GM23338 (cell line): ENCODE data around the gene CERK. TPM values are rescaled to one million over a fixed set of nuclear protein-coding genes. Genes with fewer than 3 reads are reported as not detected.

Source experiments
- ATAC-seq: fragments of 200-7000 bp; cut with Tn5 transposase; 3 replicates; pipeline ENCODE4 v1.9.1; 2020
- DNase-seq: peaks from one replicate; pipeline ENCODE4 v3.0.0-alpha.2; 2015; ENCODE audit warnings: low spot score
- H2AFZ ChIP-seq: fragments of 200-600 bp; sonication (generic); 2 replicates; pipeline ENCODE4 v1.8.0; 2016; ENCODE audit warnings: antibody characterized with exemption, mild to moderate bottlenecking, moderate library complexity
- H3F3A ChIP-seq: fragments of 200-600 bp; sonication (generic); replicated peaks from 2 replicates; pipeline ENCODE4 v1.8.0; 2017; ENCODE audit warnings: antibody characterized with exemption, mixed run types, low read depth
- H3K27ac ChIP-seq: fragments of 200-600 bp; sonication (generic); 2 replicates; pipeline ENCODE4 v1.6.1; 2016; ENCODE audit warnings: low read depth
- H3K27me3 ChIP-seq: fragments of 200-600 bp; sonication (generic); 2 replicates; pipeline ENCODE4 v1.8.0; 2016; ENCODE audit warnings: mild to moderate bottlenecking, mixed run types, moderate library complexity; ENCODE audit not compliant: insufficient read depth
- H3K36me3 ChIP-seq: fragments of 200-600 bp; sonication (generic); 2 replicates; pipeline ENCODE4 v1.8.0; 2016; ENCODE audit warnings: mild to moderate bottlenecking; ENCODE audit not compliant: insufficient read depth
- H3K4me1 ChIP-seq: fragments of 200-600 bp; sonication (generic); 2 replicates; pipeline ENCODE4 v1.8.0; 2016; ENCODE audit warnings: mild to moderate bottlenecking, moderate library complexity; ENCODE audit not compliant: insufficient read depth
- H3K4me2 ChIP-seq: fragments of 200-600 bp; sonication (generic); 2 replicates; pipeline ENCODE4 v1.7.1; 2017; ENCODE audit warnings: mixed run types
- H3K4me3 ChIP-seq: fragments of 200-600 bp; sonication (generic); 2 replicates; pipeline ENCODE4 v1.6.1; 2016; ENCODE audit warnings: mixed run types
- H3K79me2 ChIP-seq: fragments of 200-600 bp; sonication (generic); replicated peaks from 2 replicates; pipeline ENCODE4 v1.8.0; 2017; ENCODE audit warnings: mild to moderate bottlenecking; ENCODE audit not compliant: insufficient read depth
- H3K9me2 ChIP-seq: fragments of 200-600 bp; sonication (generic); 2 replicates; pipeline ENCODE4 v1.8.0; 2017; ENCODE audit not compliant: insufficient read depth
- H4K20me1 ChIP-seq: fragments of 200-600 bp; sonication (generic); replicated peaks from 2 replicates; pipeline ENCODE4 v1.8.0; 2017; ENCODE audit warnings: mild to moderate bottlenecking; ENCODE audit not compliant: insufficient read depth
- H3K27ac Mint-ChIP-seq: 2 replicates; pipeline ENCODE4 v1.8.0; 2020; ENCODE audit warnings: inconsistent platforms, mild to moderate bottlenecking, moderate library complexity, mixed read lengths
- H3K27me3 Mint-ChIP-seq: 3 replicates; pipeline ENCODE4 v1.8.0; 2022; ENCODE audit warnings: low read depth, mild to moderate bottlenecking, moderate library complexity, mixed read lengths, inconsistent platforms; ENCODE audit not compliant: insufficient read depth, poor library complexity
- H3K36me3 Mint-ChIP-seq: 3 replicates; pipeline ENCODE4 v1.8.0; 2021; ENCODE audit warnings: low read depth, mild to moderate bottlenecking, inconsistent platforms, moderate library complexity, mixed read lengths
- H3K4me1 Mint-ChIP-seq: 3 replicates; pipeline ENCODE4 v1.8.0; 2020; ENCODE audit warnings: mild to moderate bottlenecking, inconsistent platforms, mixed read lengths
- H3K4me3 Mint-ChIP-seq: 3 replicates; pipeline ENCODE4 v1.8.0; 2021; ENCODE audit warnings: moderate library complexity, mild to moderate bottlenecking, inconsistent platforms, mixed read lengths
- H3K9me3 Mint-ChIP-seq: 3 replicates; pipeline ENCODE4 v1.8.0; 2020; ENCODE audit warnings: moderate library complexity, mild to moderate bottlenecking, inconsistent platforms, mixed read lengths
- CREB1 ChIP-seq: fragments of 250-450 bp; sonication (Bioruptor Pico); IDR thresholded peaks from 2 replicates; pipeline ENCODE4 v1.5.0; 2020; ENCODE audit warnings: low read depth, mild to moderate bottlenecking, moderate library complexity
- EZH2 ChIP-seq: fragments of 200-600 bp; sonication (generic); IDR thresholded peaks from one replicate; pipeline ENCODE4 v1.8.0; 2017; ENCODE audit warnings: antibody characterized with exemption, mild to moderate bottlenecking, low read depth; ENCODE audit not compliant: unreplicated experiment
- EZH2phosphoT487 ChIP-seq: fragments of 200-600 bp; sonication (generic); IDR thresholded peaks from one replicate; pipeline ENCODE4 v1.8.1; 2018; ENCODE audit warnings: antibody characterized with exemption; ENCODE audit not compliant: unreplicated experiment
- JUNB ChIP-seq: IDR thresholded peaks from one replicate; pipeline ENCODE4 v1.6.1; 2016; ENCODE audit warnings: antibody characterized with exemption; ENCODE audit not compliant: unreplicated experiment
- NANOG ChIP-seq: IDR thresholded peaks from 2 replicates; pipeline ENCODE4 v1.6.1; 2016; ENCODE audit warnings: antibody characterized with exemption, borderline replicate concordance
- POLR2AphosphoS5 ChIP-seq: IDR thresholded peaks from 2 replicates; pipeline ENCODE4 v1.6.1; 2016; ENCODE audit warnings: antibody characterized with exemption, low read depth
- STAT1 ChIP-seq: IDR thresholded peaks from one replicate; pipeline ENCODE4 v1.6.1; 2016; ENCODE audit warnings: antibody characterized with exemption; ENCODE audit not compliant: unreplicated experiment
- ZNF114 ChIP-seq: fragments of 250-450 bp; sonication (Bioruptor Pico); IDR thresholded peaks from 2 replicates; pipeline ENCODE4 v1.5.0; 2020; ENCODE audit warnings: mild to moderate bottlenecking, moderate library complexity
- polyA plus RNA-seq: library from polyadenylated mRNA; unstranded; fragments of >200 nt; fragmentation: Nextera tagmentation; extraction: Ambion mirVana; gene quantifications from 2 replicates; pipeline ENCODE4 v1.2.1, GENCODE V29; 2016
- total RNA-seq: library from RNA; depleted of rRNA; stranded (reverse); fragments of >200 nt; shearing (Covaris generic); gene quantifications from 2 replicates; pipeline ENCODE4 v1.2.3, GENCODE V29; 2014
- TF ChIP-seq, protein P1 (sequence below), 2 experiments: fragments of 200-600 bp in 1 of 2; sonication (generic) in 1 of 2; conservative IDR thresholded peaks; 2 replicates each; pipeline versions ENCODE4 v1.5.1 to v1.6.1; 2016 to 2017; ENCODE audit warnings: antibody characterized with exemption in 2 of 2, low read depth in 2 of 2, mild to moderate bottlenecking in 2 of 2, moderate library complexity in 1 of 2
- TF ChIP-seq, protein P2 (sequence below): IDR thresholded peaks from 2 replicates; pipeline ENCODE4 v1.6.1; 2016; ENCODE audit warnings: antibody characterized with exemption
- TF ChIP-seq, protein P3 (sequence below): IDR thresholded peaks from one replicate; pipeline ENCODE4 v1.6.1; 2018; ENCODE audit warnings: antibody characterized with exemption; ENCODE audit not compliant: unreplicated experiment
- TF ChIP-seq, protein P4 (sequence below): fragments of 250-450 bp; sonication (Bioruptor Pico); IDR thresholded peaks from 2 replicates; pipeline ENCODE4 v1.5.0; 2020; ENCODE audit warnings: mild to moderate bottlenecking, moderate library complexity

Gene CERK
- total and polyA plus RNA-seq, 2 experiments from 2014 or later: 12.7 to 62.9 TPM

DNA sequence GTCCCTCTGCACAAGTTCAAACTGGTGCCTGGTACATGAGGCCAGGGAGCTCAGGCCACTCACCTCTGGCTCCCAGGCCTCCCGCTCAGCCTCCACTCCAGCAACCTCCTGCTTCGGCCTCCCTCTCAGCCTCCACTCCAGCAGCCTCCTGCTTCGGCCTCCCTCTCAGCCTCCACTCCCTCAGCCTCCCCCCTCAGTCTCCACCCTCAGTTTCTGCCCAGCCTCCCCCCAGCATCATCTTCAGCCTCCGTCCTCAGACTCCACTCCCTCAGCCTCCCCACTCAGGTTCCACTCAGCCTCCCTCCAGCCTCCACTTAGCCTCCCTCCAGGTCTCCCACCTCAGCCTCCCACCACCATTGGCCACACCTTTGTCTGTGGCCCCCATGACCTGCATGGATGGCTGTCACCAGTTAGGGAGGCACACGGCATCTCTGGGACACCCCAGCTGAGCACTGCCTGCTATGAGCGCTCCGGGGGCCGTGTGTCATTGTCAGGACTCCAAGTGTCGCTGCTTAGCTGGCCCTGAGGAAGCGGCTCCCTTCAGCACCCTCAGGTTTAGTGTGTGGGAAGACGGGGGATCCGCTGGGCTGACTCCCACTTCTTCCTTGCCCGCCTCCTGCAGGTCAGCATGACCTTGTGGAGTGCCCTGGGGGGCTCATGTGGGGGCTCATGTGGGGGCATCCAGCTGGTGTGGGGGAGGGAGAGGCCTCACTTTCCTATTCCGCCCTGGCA, 78.8 kb downstream of the CERK start:
- Histone ChIP-seq H3K36me3 (no peaks in the 10 kb centered on the region), H3K4me2 (no peak overlapping the region), H3K4me1 (no peaks in the 10 kb centered on the region), H2AFZ (no peak overlapping the region), H3K27ac (no peak overlapping the region), H3K27me3 (no peaks in the 10 kb centered on the region), H3K4me3 (no peak overlapping the region), H4K20me1 (no peaks in the 10 kb centered on the region), H3K9me2 (no peaks in the 10 kb centered on the region), H3F3A (no peaks in the 10 kb centered on the region), H3K79me2 (no peaks in the 10 kb centered on the region)
- Mint-ChIP-seq H3K9me3 (no peaks in the 10 kb centered on the region), H3K4me3 (no peak overlapping the region), H3K4me1 (peaks cover 17% of the 10 kb centered on the region; the same call in 2 of the 3 replicates), H3K27me3 (peaks cover 12% of the 10 kb centered on the region), H3K27ac (no peak overlapping the region), H3K36me3 (no peaks in the 10 kb centered on the region)
- no peak for ATAC-seq
- no peak for TF ChIP-seq POLR2AphosphoS5
- no peak for TF ChIP-seq NANOG
- TF ChIP-seq, protein P1, sequence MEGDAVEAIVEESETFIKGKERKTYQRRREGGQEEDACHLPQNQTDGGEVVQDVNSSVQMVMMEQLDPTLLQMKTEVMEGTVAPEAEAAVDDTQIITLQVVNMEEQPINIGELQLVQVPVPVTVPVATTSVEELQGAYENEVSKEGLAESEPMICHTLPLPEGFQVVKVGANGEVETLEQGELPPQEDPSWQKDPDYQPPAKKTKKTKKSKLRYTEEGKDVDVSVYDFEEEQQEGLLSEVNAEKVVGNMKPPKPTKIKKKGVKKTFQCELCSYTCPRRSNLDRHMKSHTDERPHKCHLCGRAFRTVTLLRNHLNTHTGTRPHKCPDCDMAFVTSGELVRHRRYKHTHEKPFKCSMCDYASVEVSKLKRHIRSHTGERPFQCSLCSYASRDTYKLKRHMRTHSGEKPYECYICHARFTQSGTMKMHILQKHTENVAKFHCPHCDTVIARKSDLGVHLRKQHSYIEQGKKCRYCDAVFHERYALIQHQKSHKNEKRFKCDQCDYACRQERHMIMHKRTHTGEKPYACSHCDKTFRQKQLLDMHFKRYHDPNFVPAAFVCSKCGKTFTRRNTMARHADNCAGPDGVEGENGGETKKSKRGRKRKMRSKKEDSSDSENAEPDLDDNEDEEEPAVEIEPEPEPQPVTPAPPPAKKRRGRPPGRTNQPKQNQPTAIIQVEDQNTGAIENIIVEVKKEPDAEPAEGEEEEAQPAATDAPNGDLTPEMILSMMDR (conservative IDR thresholded peaks at IDR 0.05; ENCODE audit: low read depth in 2 of 2): no peak
- TF ChIP-seq, protein P2, sequence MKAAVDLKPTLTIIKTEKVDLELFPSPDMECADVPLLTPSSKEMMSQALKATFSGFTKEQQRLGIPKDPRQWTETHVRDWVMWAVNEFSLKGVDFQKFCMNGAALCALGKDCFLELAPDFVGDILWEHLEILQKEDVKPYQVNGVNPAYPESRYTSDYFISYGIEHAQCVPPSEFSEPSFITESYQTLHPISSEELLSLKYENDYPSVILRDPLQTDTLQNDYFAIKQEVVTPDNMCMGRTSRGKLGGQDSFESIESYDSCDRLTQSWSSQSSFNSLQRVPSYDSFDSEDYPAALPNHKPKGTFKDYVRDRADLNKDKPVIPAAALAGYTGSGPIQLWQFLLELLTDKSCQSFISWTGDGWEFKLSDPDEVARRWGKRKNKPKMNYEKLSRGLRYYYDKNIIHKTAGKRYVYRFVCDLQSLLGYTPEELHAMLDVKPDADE: no peak
- no peak for TF ChIP-seq EZH2
- no peak for TF ChIP-seq EZH2phosphoT487
- TF ChIP-seq, protein P3, sequence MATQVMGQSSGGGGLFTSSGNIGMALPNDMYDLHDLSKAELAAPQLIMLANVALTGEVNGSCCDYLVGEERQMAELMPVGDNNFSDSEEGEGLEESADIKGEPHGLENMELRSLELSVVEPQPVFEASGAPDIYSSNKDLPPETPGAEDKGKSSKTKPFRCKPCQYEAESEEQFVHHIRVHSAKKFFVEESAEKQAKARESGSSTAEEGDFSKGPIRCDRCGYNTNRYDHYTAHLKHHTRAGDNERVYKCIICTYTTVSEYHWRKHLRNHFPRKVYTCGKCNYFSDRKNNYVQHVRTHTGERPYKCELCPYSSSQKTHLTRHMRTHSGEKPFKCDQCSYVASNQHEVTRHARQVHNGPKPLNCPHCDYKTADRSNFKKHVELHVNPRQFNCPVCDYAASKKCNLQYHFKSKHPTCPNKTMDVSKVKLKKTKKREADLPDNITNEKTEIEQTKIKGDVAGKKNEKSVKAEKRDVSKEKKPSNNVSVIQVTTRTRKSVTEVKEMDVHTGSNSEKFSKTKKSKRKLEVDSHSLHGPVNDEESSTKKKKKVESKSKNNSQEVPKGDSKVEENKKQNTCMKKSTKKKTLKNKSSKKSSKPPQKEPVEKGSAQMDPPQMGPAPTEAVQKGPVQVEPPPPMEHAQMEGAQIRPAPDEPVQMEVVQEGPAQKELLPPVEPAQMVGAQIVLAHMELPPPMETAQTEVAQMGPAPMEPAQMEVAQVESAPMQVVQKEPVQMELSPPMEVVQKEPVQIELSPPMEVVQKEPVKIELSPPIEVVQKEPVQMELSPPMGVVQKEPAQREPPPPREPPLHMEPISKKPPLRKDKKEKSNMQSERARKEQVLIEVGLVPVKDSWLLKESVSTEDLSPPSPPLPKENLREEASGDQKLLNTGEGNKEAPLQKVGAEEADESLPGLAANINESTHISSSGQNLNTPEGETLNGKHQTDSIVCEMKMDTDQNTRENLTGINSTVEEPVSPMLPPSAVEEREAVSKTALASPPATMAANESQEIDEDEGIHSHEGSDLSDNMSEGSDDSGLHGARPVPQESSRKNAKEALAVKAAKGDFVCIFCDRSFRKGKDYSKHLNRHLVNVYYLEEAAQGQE: no peak
- no peak for TF ChIP-seq CREB1 (CRISPR knock-in tag)
- TF ChIP-seq STAT1: no peak
- TF ChIP-seq ZNF114 (CRISPR knock-in tag): no peak
- TF ChIP-seq JUNB: no peak
- TF ChIP-seq, protein P4, sequence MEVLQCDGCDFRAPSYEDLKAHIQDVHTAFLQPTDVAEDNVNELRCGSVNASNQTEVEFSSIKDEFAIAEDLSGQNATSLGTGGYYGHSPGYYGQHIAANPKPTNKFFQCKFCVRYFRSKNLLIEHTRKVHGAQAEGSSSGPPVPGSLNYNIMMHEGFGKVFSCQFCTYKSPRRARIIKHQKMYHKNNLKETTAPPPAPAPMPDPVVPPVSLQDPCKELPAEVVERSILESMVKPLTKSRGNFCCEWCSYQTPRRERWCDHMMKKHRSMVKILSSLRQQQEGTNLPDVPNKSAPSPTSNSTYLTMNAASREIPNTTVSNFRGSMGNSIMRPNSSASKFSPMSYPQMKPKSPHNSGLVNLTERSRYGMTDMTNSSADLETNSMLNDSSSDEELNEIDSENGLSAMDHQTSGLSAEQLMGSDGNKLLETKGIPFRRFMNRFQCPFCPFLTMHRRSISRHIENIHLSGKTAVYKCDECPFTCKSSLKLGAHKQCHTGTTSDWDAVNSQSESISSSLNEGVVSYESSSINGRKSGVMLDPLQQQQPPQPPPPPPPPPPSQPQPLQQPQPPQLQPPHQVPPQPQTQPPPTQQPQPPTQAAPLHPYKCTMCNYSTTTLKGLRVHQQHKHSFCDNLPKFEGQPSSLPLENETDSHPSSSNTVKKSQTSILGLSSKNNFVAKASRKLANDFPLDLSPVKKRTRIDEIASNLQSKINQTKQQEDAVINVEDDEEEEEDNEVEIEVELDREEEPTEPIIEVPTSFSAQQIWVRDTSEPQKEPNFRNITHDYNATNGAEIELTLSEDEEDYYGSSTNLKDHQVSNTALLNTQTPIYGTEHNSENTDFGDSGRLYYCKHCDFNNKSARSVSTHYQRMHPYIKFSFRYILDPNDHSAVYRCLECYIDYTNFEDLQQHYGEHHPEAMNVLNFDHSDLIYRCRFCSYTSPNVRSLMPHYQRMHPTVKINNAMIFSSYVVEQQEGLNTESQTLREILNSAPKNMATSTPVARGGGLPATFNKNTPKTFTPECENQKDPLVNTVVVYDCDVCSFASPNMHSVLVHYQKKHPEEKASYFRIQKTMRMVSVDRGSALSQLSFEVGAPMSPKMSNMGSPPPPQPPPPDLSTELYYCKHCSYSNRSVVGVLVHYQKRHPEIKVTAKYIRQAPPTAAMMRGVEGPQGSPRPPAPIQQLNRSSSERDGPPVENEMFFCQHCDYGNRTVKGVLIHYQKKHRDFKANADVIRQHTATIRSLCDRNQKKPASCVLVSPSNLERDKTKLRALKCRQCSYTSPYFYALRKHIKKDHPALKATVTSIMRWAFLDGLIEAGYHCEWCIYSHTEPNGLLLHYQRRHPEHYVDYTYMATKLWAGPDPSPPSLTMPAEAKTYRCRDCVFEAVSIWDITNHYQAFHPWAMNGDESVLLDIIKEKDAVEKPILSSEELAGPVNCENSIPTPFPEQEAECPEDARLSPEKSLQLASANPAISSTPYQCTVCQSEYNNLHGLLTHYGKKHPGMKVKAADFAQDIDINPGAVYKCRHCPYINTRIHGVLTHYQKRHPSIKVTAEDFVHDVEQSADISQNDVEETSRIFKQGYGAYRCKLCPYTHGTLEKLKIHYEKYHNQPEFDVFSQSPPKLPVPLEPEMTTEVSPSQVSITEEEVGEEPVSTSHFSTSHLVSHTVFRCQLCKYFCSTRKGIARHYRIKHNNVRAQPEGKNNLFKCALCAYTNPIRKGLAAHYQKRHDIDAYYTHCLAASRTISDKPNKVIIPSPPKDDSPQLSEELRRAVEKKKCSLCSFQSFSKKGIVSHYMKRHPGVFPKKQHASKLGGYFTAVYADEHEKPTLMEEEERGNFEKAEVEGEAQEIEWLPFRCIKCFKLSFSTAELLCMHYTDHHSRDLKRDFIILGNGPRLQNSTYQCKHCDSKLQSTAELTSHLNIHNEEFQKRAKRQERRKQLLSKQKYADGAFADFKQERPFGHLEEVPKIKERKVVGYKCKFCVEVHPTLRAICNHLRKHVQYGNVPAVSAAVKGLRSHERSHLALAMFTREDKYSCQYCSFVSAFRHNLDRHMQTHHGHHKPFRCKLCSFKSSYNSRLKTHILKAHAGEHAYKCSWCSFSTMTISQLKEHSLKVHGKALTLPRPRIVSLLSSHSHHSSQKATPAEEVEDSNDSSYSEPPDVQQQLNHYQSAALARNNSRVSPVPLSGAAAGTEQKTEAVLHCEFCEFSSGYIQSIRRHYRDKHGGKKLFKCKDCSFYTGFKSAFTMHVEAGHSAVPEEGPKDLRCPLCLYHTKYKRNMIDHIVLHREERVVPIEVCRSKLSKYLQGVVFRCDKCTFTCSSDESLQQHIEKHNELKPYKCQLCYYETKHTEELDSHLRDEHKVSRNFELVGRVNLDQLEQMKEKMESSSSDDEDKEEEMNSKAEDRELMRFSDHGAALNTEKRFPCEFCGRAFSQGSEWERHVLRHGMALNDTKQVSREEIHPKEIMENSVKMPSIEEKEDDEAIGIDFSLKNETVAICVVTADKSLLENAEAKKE (CRISPR knock-in tag): no peak
- DNase-seq: no peak
